Endothelial cell (in vitro differentiated cells): ENCODE results near the gene MSRB1. TPM values are rescaled to one million over a fixed set of nuclear protein-coding genes. Genes with fewer than 3 reads are reported as not detected.

ENCODE experiments used
- DNase-seq: peaks from one replicate; pipeline ENCODE4 v3.0.0; 2021; ENCODE audit warnings: low spot score
- H3K27ac Mint-ChIP-seq: one replicate; pipeline ENCODE4 v1.8.0; 2021; ENCODE audit warnings: mixed read lengths, inconsistent platforms; ENCODE audit not compliant: unreplicated experiment
- H3K27me3 Mint-ChIP-seq: one replicate; pipeline ENCODE4 v1.8.0; 2021; ENCODE audit warnings: mild to moderate bottlenecking, moderate library complexity, mixed read lengths, inconsistent platforms; ENCODE audit not compliant: unreplicated experiment
- H3K36me3 Mint-ChIP-seq: one replicate; pipeline ENCODE4 v1.8.0; 2021; ENCODE audit warnings: mild to moderate bottlenecking, low read depth, mixed read lengths, inconsistent platforms; ENCODE audit not compliant: unreplicated experiment
- H3K4me1 Mint-ChIP-seq: one replicate; pipeline ENCODE4 v1.8.0; 2021; ENCODE audit warnings: mild to moderate bottlenecking, mixed read lengths, inconsistent platforms; ENCODE audit not compliant: unreplicated experiment
- H3K4me3 Mint-ChIP-seq: one replicate; pipeline ENCODE4 v1.8.0; 2021; ENCODE audit warnings: mild to moderate bottlenecking, mixed read lengths, inconsistent platforms; ENCODE audit not compliant: unreplicated experiment
- H3K9me3 Mint-ChIP-seq: one replicate; pipeline ENCODE4 v1.8.0; 2021; ENCODE audit warnings: mixed read lengths, inconsistent platforms; ENCODE audit not compliant: unreplicated experiment
- CTCF ChIP-seq: fragments of 200-600 bp; sonication (generic); IDR thresholded peaks from one replicate; pipeline ENCODE4 v1.5.0; 2021; ENCODE audit warnings: antibody characterized with exemption; ENCODE audit not compliant: unreplicated experiment
- total RNA-seq: library from RNA; stranded (reverse); fragmentation: NEBNext Ultra II Directional; extraction: Animal tissue kit (Norgen Biotek cat#: 25700); gene quantifications from one replicate; pipeline ENCODE4 v1.2.1, GENCODE V29; 2021; ENCODE audit not compliant: unreplicated experiment

Gene MSRB1
- total RNA-seq, 1 donor from 2014 or later: 18.1 TPM

- Mint-ChIP-seq H3K27ac (no peak overlapping the region), H3K9me3 (no peaks in the 10 kb centered on the region), H3K36me3 (no peaks in the 10 kb centered on the region), H3K4me1 (no peaks in the 10 kb centered on the region), H3K27me3 (peaks cover 10% of the 10 kb centered on the region), H3K4me3 (no peak overlapping the region)
- no peak for TF ChIP-seq CTCF
- DNase-seq: no peak
Observed at GRCh38 chr16:1946495-1947368, 3.7 kb upstream of the MSRB1 start.

- no peak for DNase-seq
- Mint-ChIP-seq H3K36me3 (peaks cover 5% of the 10 kb centered on the region), H3K9me3 (no peaks in the 10 kb centered on the region), H3K4me3 (no peak overlapping the region), H3K27ac (no peak overlapping the region), H3K27me3 (peaks cover 10% of the 10 kb centered on the region), H3K4me1 (no peaks in the 10 kb centered on the region)
- no peak for TF ChIP-seq CTCF
Observed at GRCh38 chr16:1945559-1946391, 2.8 kb upstream of the MSRB1 start.

- H3K4me1 Mint-ChIP-seq: no peaks in the 10 kb centered on the region
- no peaks in the 10 kb centered on the region for H3K9me3 Mint-ChIP-seq
- peaks cover 5% of the 10 kb centered on the region for H3K36me3 Mint-ChIP-seq
- H3K27ac Mint-ChIP-seq: no peak overlapping the region
- no peak for DNase-seq
- no peak for TF ChIP-seq CTCF
- no peak overlapping the region for H3K4me3 Mint-ChIP-seq
- peaks cover 9% of the 10 kb centered on the region for H3K27me3 Mint-ChIP-seq
Observed at GRCh38 chr16:1944612-1945199, 1.7 kb upstream of the MSRB1 start.

GRCh38 chr16:1942047-1942809 lies 771 bp downstream of the MSRB1 start:
- Mint-ChIP-seq H3K27ac (no peak overlapping the region), H3K4me3 (peak overlapping the region; percentile 86), H3K4me1 (no peaks in the 10 kb centered on the region), H3K36me3 (peaks cover 5% of the 10 kb centered on the region), H3K9me3 (no peaks in the 10 kb centered on the region), H3K27me3 (peaks cover 10% of the 10 kb centered on the region)
- DNase-seq: no peak
- no peak for TF ChIP-seq CTCF
